HepG2 (cell line): ENCODE results near the gene FBN2. TPM values are rescaled to one million over a fixed set of nuclear protein-coding genes. Genes with fewer than 3 reads are reported as not detected.

Experiments used
- ATAC-seq: fragments of 200-7000 bp; cut with Tn5 transposase; 3 replicates; pipeline ENCODE4 v1.9.1; 2020; ENCODE audit warnings: mild to moderate bottlenecking, moderate library complexity
- BruUV-seq: library from RNA; stranded (reverse); fragments of 400-500 nt; replicated peaks from 2 replicates; lab custom pipeline; 2021; lab: Mats Ljungman, UMichigan
- CTCF ChIA-PET: fragments of 300-600 bp; formaldehyde crosslinking; extraction: SDS; loops from one replicate; lab custom pipeline; 2021; ENCODE audit warnings: low total read pairs, inconsistent platforms, low intra/inter-chr PET ratio; lab: Yijun Ruan, JAX
- POLR2A ChIA-PET: fragments of 350-600 bp; sonication (Branson Sonifier 250); formaldehyde crosslinking; loops from one replicate; lab custom pipeline; 2020; ENCODE audit warnings: antibody characterized with exemption, inconsistent platforms; lab: Yijun Ruan, JAX
- DNase-seq: peaks from one replicate; pipeline ENCODE4 v3.0.0-alpha.2; 2015; ENCODE audit warnings: low spot score
- FAIRE-seq: peaks from 3 replicates; lab custom pipeline; 2011; peaks lifted over from hg19 to GRCh38; lab: Jason Lieb, UNC
- H2AFZ ChIP-seq: one replicate; pipeline ENCODE4 v1.6.1; 2011; ENCODE audit warnings: low read length, inconsistent platforms
- H3K27ac ChIP-seq: fragments of 300-600 bp; 3 replicates; pipeline ENCODE4 v1.8.0; 2011; ENCODE audit warnings: mixed run types, mild to moderate bottlenecking, mixed read lengths, low read length, inconsistent platforms; ENCODE audit not compliant: insufficient read depth; ENCODE audit errors: extremely low read length
- H3K27me3 ChIP-seq, 2 experiments: fragments of 200-600 bp in 1 of 2; 2 replicates in 1 of 2; 3 replicates in 1 of 2; pipeline versions ENCODE4 v1.6.0 to v1.8.0; 2011; ENCODE audit warnings: low read length in 2 of 2, mild to moderate bottlenecking in 2 of 2, moderate library complexity in 2 of 2, inconsistent platforms in 1 of 2; ENCODE audit not compliant: insufficient read depth in 2 of 2, control insufficient read depth in 1 of 2
- H3K36me3 ChIP-seq, 2 experiments: fragments of 200-600 bp in 1 of 2; replicated peaks in 1 of 2; 2 replicates in 1 of 2; 3 replicates in 1 of 2; pipeline versions ENCODE4 v1.5.1 to v1.8.0; 2011; ENCODE audit warnings: low read length in 2 of 2, inconsistent platforms in 1 of 2; ENCODE audit not compliant: insufficient read depth in 2 of 2, control insufficient read depth in 1 of 2
- H3K4me1 ChIP-seq: 2 replicates; pipeline ENCODE4 v1.5.1; 2012; ENCODE audit warnings: low read length, inconsistent platforms; ENCODE audit not compliant: insufficient read depth
- H3K4me2 ChIP-seq: 2 replicates; pipeline ENCODE4 v1.6.0; 2011; ENCODE audit warnings: low read depth, low read length, inconsistent platforms
- H3K4me3 ChIP-seq, 3 experiments: fragments of 200-600 bp in 1 of 3; sonication (generic), shearing (Covaris generic) in 1 of 3; replicated peaks in 1 of 3; 2 replicates each; pipeline ENCODE4 v1.5.1; 2011 to 2016; ENCODE audit warnings: low read length in 3 of 3, inconsistent platforms in 2 of 3, low read depth in 2 of 3, mild to moderate bottlenecking in 2 of 3, control low read depth in 1 of 3, mixed read lengths in 1 of 3; ENCODE audit not compliant: insufficient read depth in 1 of 3
- H3K79me2 ChIP-seq: one replicate; pipeline ENCODE4 v1.6.1; 2011; ENCODE audit warnings: low read length, inconsistent platforms; ENCODE audit not compliant: insufficient read depth
- H3K9ac ChIP-seq: 2 replicates; pipeline ENCODE4 v1.6.0; 2011; ENCODE audit warnings: mild to moderate bottlenecking, low read depth, low read length, inconsistent platforms; ENCODE audit not compliant: insufficient read depth
- H3K9me3 ChIP-seq: 2 replicates; pipeline ENCODE4 v1.5.1; 2012; ENCODE audit warnings: mild to moderate bottlenecking, low read length
- H4K20me1 ChIP-seq: 2 replicates; pipeline ENCODE4 v1.6.0; 2011; ENCODE audit warnings: inconsistent platforms, mild to moderate bottlenecking, low read length, moderate library complexity; ENCODE audit not compliant: insufficient read depth
- BCL3 ChIP-seq: sonication (generic); formaldehyde crosslinking; IDR thresholded peaks from 2 replicates; pipeline ENCODE4 v1.5.1; 2020; ENCODE audit warnings: mild to moderate bottlenecking, missing genetic modification reagents, moderate library complexity
- EHMT2 ChIP-seq: fragments of 200-600 bp; sonication (generic); IDR thresholded peaks from 2 replicates; pipeline ENCODE4 v1.7.0; 2017; ENCODE audit warnings: antibody characterized with exemption, low read depth, low read length, borderline replicate concordance
- FOXA1 ChIP-seq, 2 experiments: fragments of 450-650 bp in 1 of 2; sonication (generic) in 1 of 2; formaldehyde crosslinking in 1 of 2; IDR thresholded peaks; 2 replicates each; pipeline versions ENCODE4 v1.4.0 to v1.6.1; 2016 to 2020; ENCODE audit warnings: missing genetic modification reagents in 1 of 2
- MED8 ChIP-seq: sonication (generic); formaldehyde crosslinking; IDR thresholded peaks from 2 replicates; pipeline ENCODE4 v1.8.1; 2023; ENCODE audit warnings: mild to moderate bottlenecking, missing genetic modification reagents; ENCODE audit not compliant: insufficient replicate concordance
- MIXL1 ChIP-seq: IDR thresholded peaks from 2 replicates; pipeline ENCODE4 v1.6.1; 2016
- MYC ChIP-seq: sonication (generic); formaldehyde crosslinking; IDR thresholded peaks from 2 replicates; pipeline ENCODE4 v1.9.0; 2021; ENCODE audit warnings: missing genetic modification reagents, borderline replicate concordance
- NAIF1 ChIP-seq: sonication (generic); formaldehyde crosslinking; IDR thresholded peaks from 2 replicates; pipeline ENCODE4 v1.5.0; 2020; ENCODE audit warnings: mild to moderate bottlenecking, missing genetic modification reagents, borderline replicate concordance
- NFE2L1 ChIP-seq: sonication (generic); formaldehyde crosslinking; IDR thresholded peaks from 2 replicates; pipeline ENCODE4 v1.4.0; 2020; ENCODE audit warnings: missing genetic modification reagents, mild to moderate bottlenecking, borderline replicate concordance
- NPAS2 ChIP-seq: sonication (generic); formaldehyde crosslinking; IDR thresholded peaks from 2 replicates; pipeline ENCODE4 v1.8.0; 2022; ENCODE audit warnings: mild to moderate bottlenecking, missing genetic modification reagents, borderline replicate concordance
- RBFOX2 ChIP-seq: fragments of 200-400 bp; formaldehyde crosslinking; IDR thresholded peaks from 2 replicates; pipeline ENCODE4 v1.6.1; 2017; ENCODE audit warnings: low read depth, mild to moderate bottlenecking, low read length
- RNF2 ChIP-seq: fragments of 450-650 bp; conservative IDR thresholded peaks from 2 replicates; pipeline ENCODE4 v1.6.1; 2016; ENCODE audit warnings: low read depth
- RORA ChIP-seq: sonication (generic); formaldehyde crosslinking; IDR thresholded peaks from 2 replicates; pipeline ENCODE4 v1.5.0; 2020; ENCODE audit warnings: mild to moderate bottlenecking, missing genetic modification reagents, moderate library complexity
- U2AF1 ChIP-seq: fragments of 200-400 bp; formaldehyde crosslinking; optimal IDR thresholded peaks from 2 replicates; pipeline ENCODE3; 2017; ENCODE audit warnings: mild to moderate bottlenecking, low read depth, low read length
- ZNF232 ChIP-seq: sonication (generic); formaldehyde crosslinking; IDR thresholded peaks from 2 replicates; pipeline ENCODE4 v1.4.0; 2020; ENCODE audit warnings: missing genetic modification reagents, borderline replicate concordance
- ZNF432 ChIP-seq: sonication (generic); formaldehyde crosslinking; IDR thresholded peaks from 2 replicates; pipeline ENCODE4 v1.5.0; 2020; ENCODE audit warnings: missing genetic modification reagents, mild to moderate bottlenecking, borderline replicate concordance
- ZNF543 ChIP-seq: sonication (generic); formaldehyde crosslinking; IDR thresholded peaks from 2 replicates; pipeline ENCODE4 v1.4.0; 2020; ENCODE audit warnings: mild to moderate bottlenecking, missing genetic modification reagents
- ZNF761 ChIP-seq: sonication (generic); formaldehyde crosslinking; conservative IDR thresholded peaks from 2 replicates; pipeline ENCODE4 v1.4.0; 2020; ENCODE audit warnings: mild to moderate bottlenecking, missing genetic modification reagents
- ZNF792 ChIP-seq: IDR thresholded peaks from 2 replicates; pipeline ENCODE4 v1.6.1; 2016
- ZNF839 ChIP-seq: sonication (generic); formaldehyde crosslinking; IDR thresholded peaks from 2 replicates; pipeline ENCODE4 v1.4.0; 2020; ENCODE audit warnings: missing genetic modification reagents, mild to moderate bottlenecking, borderline replicate concordance
- WGBS: methylation state at CpG from one replicate; pipeline ENCODE4 v1.1.6; 2017; ENCODE audit warnings: low lambda C conversion rate; 5-methylcytosine and 5-hydroxymethylcytosine counted together
- in situ Hi-C: cut with HindIII; loops from 2 replicates; pipeline ENCODE4 v1.10.0; 2017; ENCODE audit warnings: low pct_unique_long_range_greater_than_20kb; ENCODE audit not compliant: extremely low pct_ligation_motif_present
- intact Hi-C: fragments of 100-400 bp; cut with micrococcal nuclease; formaldehyde crosslinking; loops from one replicate; pipeline ENCODE4 v1.10.0; 2022; ENCODE audit not compliant: unreplicated experiment
- polyA plus RNA-seq, 8 experiments: library from polyadenylated mRNA; depleted of rRNA in 3 of 8; stranded (reverse) in 7 of 8; unstranded in 1 of 8; fragments of >200 nt; fragmentation: Illumina TruSeq in 4 of 8; extraction: Trizol in 4 of 8; gene quantifications; 2 replicates each; pipeline versions ENCODE4 v1.2.1 to v1.2.3, GENCODE V29; 2011 to 2016; ENCODE audit warnings: low read depth in 4 of 8, missing spikeins in 1 of 8, mixed read lengths in 1 of 8; ENCODE audit not compliant: insufficient read depth in 1 of 8
- total RNA-seq, 5 experiments: library from RNA; depleted of rRNA; stranded (reverse); fragments of >200 nt; fragmentation: Illumina TruSeq; extraction: Trizol; gene quantifications; 2 replicates each; pipeline ENCODE4 v1.2.3, GENCODE V29; 2016; ENCODE audit warnings: low read depth in 1 of 5
- TF ChIP-seq, protein P1 (sequence below): sonication (generic); formaldehyde crosslinking; IDR thresholded peaks from 2 replicates; pipeline ENCODE4 v1.5.0; 2020; ENCODE audit warnings: missing genetic modification reagents
- TF ChIP-seq, protein P2 (sequence below): IDR thresholded peaks from 2 replicates; pipeline ENCODE4 v1.6.1; 2012; ENCODE audit warnings: low read depth, low read length, improper control_type of control experiment

The FBN2 gene
- total and polyA plus RNA-seq, 2 of the 13 experiments (the other 11 are each of a cell fraction or from before 2014, with no cell fraction given): not detected

DNA sequence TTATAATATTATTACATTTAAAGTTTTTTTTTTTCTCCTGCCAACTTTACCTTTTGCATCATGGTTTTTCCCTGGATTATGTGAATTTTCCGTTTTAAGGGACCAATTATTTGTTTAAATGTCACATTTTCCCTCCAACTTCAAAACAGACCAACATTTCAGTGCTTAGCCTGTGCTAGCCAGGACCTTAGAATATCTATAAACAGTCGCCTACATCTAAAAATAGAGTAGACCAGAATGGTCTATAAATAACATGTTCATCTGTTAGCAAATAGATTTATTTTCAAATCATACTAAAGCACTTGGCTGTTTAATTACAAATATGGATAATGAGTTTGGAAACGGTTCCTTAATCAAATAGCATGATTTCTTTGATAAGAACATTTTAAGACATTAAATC lies 192.0 kb downstream of the FBN2 start:
- 2% methylated on average over 3 of the region's 3 CpGs for WGBS
- POLR2A ChIA-PET: no interaction called here

GRCh38 chr5:128345247-128345646 lies 192.8 kb downstream of the FBN2 start:
- Histone ChIP-seq H3K9ac (no peak overlapping the region), H3K4me1 (no peaks in the 10 kb centered on the region), H3K79me2 (no peaks in the 10 kb centered on the region)
- no peak for DNase-seq
- no peak for TF ChIP-seq RORA (CRISPR knock-in tag)
- TF ChIP-seq, protein P1, sequence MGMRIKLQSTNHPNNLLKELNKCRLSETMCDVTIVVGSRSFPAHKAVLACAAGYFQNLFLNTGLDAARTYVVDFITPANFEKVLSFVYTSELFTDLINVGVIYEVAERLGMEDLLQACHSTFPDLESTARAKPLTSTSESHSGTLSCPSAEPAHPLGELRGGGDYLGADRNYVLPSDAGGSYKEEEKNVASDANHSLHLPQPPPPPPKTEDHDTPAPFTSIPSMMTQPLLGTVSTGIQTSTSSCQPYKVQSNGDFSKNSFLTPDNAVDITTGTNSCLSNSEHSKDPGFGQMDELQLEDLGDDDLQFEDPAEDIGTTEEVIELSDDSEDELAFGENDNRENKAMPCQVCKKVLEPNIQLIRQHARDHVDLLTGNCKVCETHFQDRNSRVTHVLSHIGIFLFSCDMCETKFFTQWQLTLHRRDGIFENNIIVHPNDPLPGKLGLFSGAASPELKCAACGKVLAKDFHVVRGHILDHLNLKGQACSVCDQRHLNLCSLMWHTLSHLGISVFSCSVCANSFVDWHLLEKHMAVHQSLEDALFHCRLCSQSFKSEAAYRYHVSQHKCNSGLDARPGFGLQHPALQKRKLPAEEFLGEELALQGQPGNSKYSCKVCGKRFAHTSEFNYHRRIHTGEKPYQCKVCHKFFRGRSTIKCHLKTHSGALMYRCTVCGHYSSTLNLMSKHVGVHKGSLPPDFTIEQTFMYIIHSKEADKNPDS (CRISPR knock-in tag): no peak
- TF ChIP-seq ZNF232: no peak
- TF ChIP-seq, protein P2, sequence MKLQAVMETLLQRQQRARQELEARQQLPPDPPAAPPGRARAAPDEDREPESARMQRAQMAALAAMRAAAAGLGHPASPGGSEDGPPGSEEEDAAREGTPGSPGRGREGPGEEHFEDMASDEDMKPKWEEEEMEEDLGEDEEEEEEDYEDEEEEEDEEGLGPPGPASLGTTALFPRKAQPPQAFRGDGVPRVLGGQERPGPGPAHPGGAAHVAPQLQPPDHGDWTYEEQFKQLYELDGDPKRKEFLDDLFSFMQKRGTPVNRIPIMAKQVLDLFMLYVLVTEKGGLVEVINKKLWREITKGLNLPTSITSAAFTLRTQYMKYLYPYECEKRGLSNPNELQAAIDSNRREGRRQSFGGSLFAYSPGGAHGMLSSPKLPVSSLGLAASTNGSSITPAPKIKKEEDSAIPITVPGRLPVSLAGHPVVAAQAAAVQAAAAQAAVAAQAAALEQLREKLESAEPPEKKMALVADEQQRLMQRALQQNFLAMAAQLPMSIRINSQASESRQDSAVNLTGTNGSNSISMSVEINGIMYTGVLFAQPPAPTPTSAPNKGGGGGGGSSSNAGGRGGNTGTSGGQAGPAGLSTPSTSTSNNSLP: no peak
- no peak for TF ChIP-seq RBFOX2
- no peak for TF ChIP-seq EHMT2
- TF ChIP-seq, all 625 proteins: peak for 0
- BruUV-seq: no TSS peak
- ChIA-PET POLR2A (no interaction called here), CTCF (no interaction called here)
- H2AFZ ChIP-seq: no peak overlapping the region
- in situ Hi-C loops (no loop called here), intact Hi-C loops (no loop called here)
- H3K36me3 ChIP-seq: no peaks in the 10 kb centered on the region
- H3K4me2 ChIP-seq: no peak overlapping the region
- no peak overlapping the region for H3K4me3 ChIP-seq
- H4K20me1 ChIP-seq: no peaks in the 10 kb centered on the region
- no peak overlapping the region for H3K27ac ChIP-seq
- no peak for FAIRE-seq
- H3K27me3 ChIP-seq: no peaks in the 10 kb centered on the region
- H3K9me3 ChIP-seq: no peaks in the 10 kb centered on the region
- WGBS: 35% methylated on average over 5 of the region's 16 CpGs
- no peak for ATAC-seq

More for the DNA sequence above, 192.0 kb downstream of the FBN2 start:
- FAIRE-seq: no peak
- Histone ChIP-seq H4K20me1 (no peaks in the 10 kb centered on the region), H3K4me1 (no peaks in the 10 kb centered on the region), H3K4me3 (no peak overlapping the region), H3K27me3 (no peaks in the 10 kb centered on the region), H3K9ac (no peak overlapping the region), H3K27ac (no peak overlapping the region), H3K4me2 (no peak overlapping the region), H3K79me2 (no peaks in the 10 kb centered on the region), H3K36me3 (no peaks in the 10 kb centered on the region), H3K9me3 (no peaks in the 10 kb centered on the region), H2AFZ (no peak overlapping the region)
- CTCF ChIA-PET: no interaction called here
- no TSS peak for BruUV-seq
- ATAC-seq: no peak
- DNase-seq: no peak
- intact Hi-C loops: no loop called here
- in situ Hi-C loops: no loop called here
- TF ChIP-seq ZNF761 (CRISPR knock-in tag) (no peak), FOXA1 (IDR thresholded peaks at IDR 0.05) (no peak), FOXA1 (CRISPR knock-in tag; IDR thresholded peaks at IDR 0.05) (no peak), ZNF543 (CRISPR knock-in tag) (no peak), NPAS2 (CRISPR knock-in tag) (no peak), NFE2L1 (CRISPR knock-in tag) (no peak), NAIF1 (CRISPR knock-in tag) (no peak), MED8 (CRISPR knock-in tag) (no peak), MYC (CRISPR knock-in tag) (no peak), RNF2 (no peak), ZNF839 (CRISPR knock-in tag) (no peak), MIXL1 (no peak), U2AF1 (no peak), BCL3 (CRISPR knock-in tag) (no peak), ZNF792 (CRISPR knock-in tag) (no peak), ZNF432 (CRISPR knock-in tag) (no peak)
